Fibroblast of lung (primary cell): ENCODE data around the gene SLC4A2. TPM values are rescaled to one million over a fixed set of nuclear protein-coding genes. Genes with fewer than 3 reads are reported as not detected.

Experiments
- DNase-seq, 2 donors: peaks; one replicate each; pipeline versions ENCODE4 v3.0.0 to v3.0.0-alpha.2; 2010; ENCODE audit warnings: low read depth in 2 of 2
- H2AFZ ChIP-seq: 2 replicates; pipeline ENCODE4 v1.5.1; 2012; ENCODE audit warnings: low read length, control low read depth, inconsistent platforms
- H3K27ac ChIP-seq: 2 replicates; pipeline ENCODE4 v1.5.1; 2011; ENCODE audit warnings: low read length, control low read depth; ENCODE audit not compliant: insufficient read depth
- H3K27me3 ChIP-seq: 2 replicates; pipeline ENCODE4 v1.5.1; 2011; ENCODE audit warnings: mild to moderate bottlenecking, low read length; ENCODE audit not compliant: control insufficient read depth, insufficient read depth
- H3K36me3 ChIP-seq: 2 replicates; pipeline ENCODE4 v1.5.1; 2011; ENCODE audit warnings: low read length; ENCODE audit not compliant: control insufficient read depth, insufficient read depth
- H3K4me1 ChIP-seq: 2 replicates; pipeline ENCODE4 v1.5.1; 2011; ENCODE audit warnings: low read length; ENCODE audit not compliant: control insufficient read depth, insufficient read depth; ENCODE audit errors: extremely low read depth
- H3K4me2 ChIP-seq: 2 replicates; pipeline ENCODE4 v1.5.1; 2011; ENCODE audit warnings: low read length, control low read depth; ENCODE audit not compliant: insufficient read depth; ENCODE audit errors: extremely low read depth
- H3K4me3 ChIP-seq, 4 experiments: fragments of 200-600 bp in 1 of 4; sonication (generic) in 1 of 4; replicated peaks in 1 of 4; 2 replicates each; pipeline ENCODE4 v1.5.1; 2011 to 2016; ENCODE audit warnings: low read length in 4 of 4, low read depth in 3 of 4, mild to moderate bottlenecking in 3 of 4, control low read depth in 2 of 4, inconsistent platforms in 1 of 4, mixed read lengths in 1 of 4; ENCODE audit not compliant: insufficient read depth in 1 of 4; ENCODE audit errors: control extremely low read depth in 1 of 4
- H3K79me2 ChIP-seq: 2 replicates; pipeline ENCODE4 v1.5.1; 2012; ENCODE audit warnings: mild to moderate bottlenecking, low read length, inconsistent platforms; ENCODE audit not compliant: control insufficient read depth, insufficient read depth
- H3K9ac ChIP-seq: 2 replicates; pipeline ENCODE4 v1.5.1; 2011; ENCODE audit warnings: mild to moderate bottlenecking, low read length, control low read depth; ENCODE audit not compliant: insufficient read depth
- H3K9me3 ChIP-seq: 2 replicates; pipeline ENCODE4 v1.5.1; 2012; ENCODE audit warnings: low read depth, low read length; ENCODE audit not compliant: control insufficient read depth, insufficient read depth
- H4K20me1 ChIP-seq: 2 replicates; pipeline ENCODE4 v1.5.1; 2011; ENCODE audit warnings: low read length; ENCODE audit not compliant: control insufficient read depth, insufficient read depth; ENCODE audit errors: extremely low read depth
- CTCF ChIP-seq, 2 donors: IDR thresholded peaks in 1 of 2; conservative IDR thresholded peaks in 1 of 2; 1 replicate in 1 of 2; 2 replicates in 1 of 2; pipeline ENCODE4 v1.5.1; 2011 to 2012; ENCODE audit warnings: low read length in 2 of 2, control low read depth in 1 of 2, inconsistent platforms in 1 of 2, low read depth in 1 of 2, mild to moderate bottlenecking in 1 of 2
- EZH2 ChIP-seq: IDR thresholded peaks from 2 replicates; pipeline ENCODE4 v1.5.1; 2012; ENCODE audit warnings: low read length, control low read depth, mild to moderate bottlenecking; ENCODE audit errors: missing control alignments
- polyA plus RNA-seq, 2 donors: library from polyadenylated mRNA; depleted of rRNA in 1 of 2; stranded (reverse) in 1 of 2; unstranded in 1 of 2; fragments of >200 nt; gene quantifications; 2 replicates each; pipeline ENCODE4 v1.2.1, GENCODE V29; 2011 to 2012; ENCODE audit warnings: missing spikeins in 1 of 2
- total RNA-seq: library from RNA; depleted of rRNA; stranded (reverse); fragments of >200 nt; gene quantifications from 2 replicates; pipeline ENCODE4 v1.2.1, GENCODE V29; 2014

Gene SLC4A2
- total and polyA plus RNA-seq, 2 donors (not counting 1 experiment from before 2014, with no cell fraction given): 30.5 to 61.8 TPM

GRCh38 chr7:151056283-151056665 is 3.1 kb upstream of the SLC4A2 start:
- no peaks in the 10 kb centered on the region for H3K36me3 ChIP-seq
- no peaks in the 10 kb centered on the region for H4K20me1 ChIP-seq
- H3K79me2 ChIP-seq: peaks cover 14% of the 10 kb centered on the region
- DNase-seq: no peak
- H3K4me1 ChIP-seq: peaks cover 15% of the 10 kb centered on the region
- H3K27ac ChIP-seq: no peak overlapping the region
- H3K4me2 ChIP-seq: peak overlapping the region; percentile 29
- no peak overlapping the region for H2AFZ ChIP-seq
- no peaks in the 10 kb centered on the region for H3K9me3 ChIP-seq
- H3K9ac ChIP-seq: no peak overlapping the region
- no peak for TF ChIP-seq EZH2
- TF ChIP-seq CTCF (conservative IDR thresholded peaks at IDR 0.05 in 1 of 2, IDR thresholded peaks at IDR 0.05 in 1 of 2; ENCODE audit: low read depth in 1 of 2, low read length in 2 of 2): no peak
- no peaks in the 10 kb centered on the region for H3K27me3 ChIP-seq
- H3K4me3 ChIP-seq: no peak overlapping the region

GRCh38 chr7:151056666-151057505 is 2.5 kb upstream of the SLC4A2 start:
- Histone ChIP-seq H3K9me3 (no peaks in the 10 kb centered on the region), H3K4me2 (peak overlapping the region; percentile 85), H3K4me1 (peaks cover 17% of the 10 kb centered on the region), H4K20me1 (no peaks in the 10 kb centered on the region), H3K27me3 (no peaks in the 10 kb centered on the region), H3K4me3 (peak overlapping the region; percentile 61 to 89 (median 78)), H3K79me2 (peaks cover 21% of the 10 kb centered on the region), H3K36me3 (no peaks in the 10 kb centered on the region), H2AFZ (no peak overlapping the region), H3K9ac (no peak overlapping the region), H3K27ac (no peak overlapping the region)
- TF ChIP-seq CTCF (conservative IDR thresholded peaks at IDR 0.05 in 1 of 2, IDR thresholded peaks at IDR 0.05 in 1 of 2; ENCODE audit: low read depth in 1 of 2, low read length in 2 of 2): no peak
- DNase-seq: no peak

- H3K79me2 ChIP-seq: peaks cover 26% of the 10 kb centered on the region
- H3K36me3 ChIP-seq: peaks cover 1% of the 10 kb centered on the region
- no peak for DNase-seq
- H3K27ac ChIP-seq: peak within 1 kb of the TSS; percentile 93
- peak within 1 kb of the TSS; percentile 61 to 89 (median 78) for H3K4me3 ChIP-seq
- no peaks in the 10 kb centered on the region for H3K9me3 ChIP-seq
- peak within 1 kb of the TSS; percentile 61 for H2AFZ ChIP-seq
- H3K9ac ChIP-seq: peak within 1 kb of the TSS; percentile 54
- H3K4me2 ChIP-seq: peak within 1 kb of the TSS; percentile 85
- peaks cover 21% of the 10 kb centered on the region for H3K4me1 ChIP-seq
- no peaks in the 10 kb centered on the region for H4K20me1 ChIP-seq
- TF ChIP-seq CTCF (conservative IDR thresholded peaks at IDR 0.05 in 1 of 2, IDR thresholded peaks at IDR 0.05 in 1 of 2; ENCODE audit: low read depth in 1 of 2, low read length in 2 of 2) (no peak), EZH2 (no peak)
- no peaks in the 10 kb centered on the region for H3K27me3 ChIP-seq
Observed at GRCh38 chr7:151057506-151057988, 1.8 kb upstream of the SLC4A2 start, which contains the start of gene CDK5. TSS of gene CDK5 (minus strand) at chr7:151057897. CDS start at chr7:151057848, 49 bp downstream.
